Ovary (tissue), 10 donors: ENCODE data around the gene CLEC2A. TPM values are rescaled to one million over a fixed set of nuclear protein-coding genes. Genes with fewer than 3 reads are reported as not detected.
"Not testable (repeated sequence)": the region's sequence is repeated elsewhere in the genome, so short reads cannot be mapped to it uniquely, and the experiment has no call there.

Source experiments
- DNase-seq, 5 donors: peaks; one replicate each; pipeline ENCODE4 v3.0.0-alpha.2; 2019 to 2020
- H3K27ac ChIP-seq, 2 donors: fragments of 200-600 bp; one replicate each; pipeline versions ENCODE4 v1.5.1 to v1.8.0; 2019 to 2022
- H3K27me3 ChIP-seq: fragments of 200-600 bp; one replicate; pipeline ENCODE4 v1.8.0; 2022
- H3K36me3 ChIP-seq: fragments of 200-600 bp; sonication (generic); one replicate; pipeline ENCODE4 v1.5.1; 2019
- H3K4me1 ChIP-seq: one replicate; pipeline ENCODE4 v1.8.1; 2013; ENCODE audit warnings: mild to moderate bottlenecking, moderate library complexity; ENCODE audit not compliant: insufficient read depth
- H3K4me3 ChIP-seq: fragments of 200-600 bp; sonication (generic); one replicate; pipeline ENCODE4 v1.5.1; 2017
- H3K9me3 ChIP-seq, 2 donors: fragments of 200-600 bp in 1 of 2; sonication (generic) in 1 of 2; one replicate each; pipeline versions ENCODE4 v1.5.1 to v1.8.1; 2013 to 2019; ENCODE audit warnings: mild to moderate bottlenecking in 1 of 2, moderate library complexity in 1 of 2
- CTCF ChIP-seq, 3 donors: fragments of 450-650 bp in 2 of 3; fragments of 200-600 bp in 1 of 3; IDR thresholded peaks; one replicate each; pipeline versions ENCODE4 v1.5.1 to v1.8.0; 2016 to 2022; ENCODE audit warnings: antibody characterized with exemption in 3 of 3, mild to moderate bottlenecking in 1 of 3
- EP300 ChIP-seq: sonication (generic); formaldehyde crosslinking; IDR thresholded peaks from one replicate; pipeline ENCODE4 v1.6.1; 2017; ENCODE audit warnings: antibody characterized with exemption
- POLR2A ChIP-seq: fragments of 450-650 bp; IDR thresholded peaks from one replicate; pipeline ENCODE4 v1.6.1; 2017; ENCODE audit warnings: antibody characterized with exemption, mild to moderate bottlenecking, moderate library complexity
- WGBS, 3 donors: extraction: QIAGEN DNeasy Blood & Tissue Kit in 1 of 3; methylation state at CpG; one replicate each; pipeline versions ENCODE4 v1.1.5 to v1.1.7; 2013 to 2017; 5-methylcytosine and 5-hydroxymethylcytosine counted together
- intact Hi-C, 4 donors: fragments of 100-400 bp; cut with DNase I; formaldehyde crosslinking; loops; one replicate each; pipeline versions ENCODE4 v1.11.0 to v1.15.1; 2022 to 2023
- long read RNA-seq, 3 donors: library from polyadenylated mRNA in 2 of 3; unstranded in 2 of 3; transcript quantifications; one replicate each; pipeline ENCODE4 v2.0.0 and lab custom pipeline, GENCODE V29; 2021 to 2026
- polyA plus RNA-seq, 2 donors: library from polyadenylated mRNA; stranded (reverse); fragments of 200-250 nt in 1 of 2; fragments of 350-450 nt in 1 of 2; fragmentation: Illumina TruSeq in 1 of 2; extraction: RNeasy Lipid Tissue Mini Kit (QIAGEN cat#74804) in 1 of 2; gene quantifications; one replicate each; pipeline ENCODE4 v1.2.3, GENCODE V29; 2013 to 2014
- total RNA-seq, 7 donors: library from RNA; depleted of rRNA in 2 of 7; stranded (reverse); fragments of >200 nt in 2 of 7; fragmentation: NEBNext Ultra II Directional in 3 of 7; extraction: Animal tissue kit (Norgen Biotek cat#: 25700) in 3 of 7; gene quantifications; one replicate each; pipeline versions ENCODE4 v1.1.0 to v1.2.4, GENCODE V29; 2016 to 2023
- donor health status: DM: no; HTN: no; CAD: no; lungs with moderate emphysema.
- donor health status: DM: no; HTN: no; CAD: no.
- donor health status: Bipolar disorder and iron deficiency.
- donor health status: DM: yes; HTN: yes; CAD: no.
- donor health status: DM: no; HTN: no; CAD: no.
- donor health status: DM: yes; HTN: yes; CAD: no.

The CLEC2A gene
- total RNA-seq = not detected
- polyA plus RNA-seq = not detected
- long read RNA-seq, donor 1 = 0 reads
- long read RNA-seq, donor 2 = 0 reads
- long read RNA-seq, donor 3 = 0 reads

GRCh38 chr12:9932270-9932669 lies at the start of gene CLEC2A:
TSS of gene CLEC2A (minus strand) at chr12:9932370. CDS start at chr12:9932329, 41 bp downstream.
- H3K27me3 ChIP-seq = no peaks in the 10 kb centered on the region
- no peak within 1 kb of the TSS for H3K4me3 ChIP-seq
- DNase-seq = no peak
- H3K4me1 ChIP-seq = no peaks in the 10 kb centered on the region
- WGBS, 3 donors = 83 to 84% (median 84%) methylated on average over 6 of the region's 6 CpGs
- H3K27ac ChIP-seq = no peak within 1 kb of the TSS
- TF ChIP-seq POLR2A (no peak), CTCF (IDR thresholded peaks at IDR 0.05) (no peak), EP300 (no peak)
- no peaks in the 10 kb centered on the region for H3K9me3 ChIP-seq
- H3K36me3 ChIP-seq = no peaks in the 10 kb centered on the region
- intact Hi-C loops = loop anchor here in 1 of 4 donors (5.0 kb wide), 1 partner anchor 180 kb away; no protein-coding TSS in a partner anchor

GRCh38 chr12:9980126-9980525 lies 48.0 kb upstream of the CLEC2A start:
- no peaks in the 10 kb centered on the region for H3K4me1 ChIP-seq
- H3K9me3 ChIP-seq = no peaks in the 10 kb centered on the region
- no peak for DNase-seq
- TF ChIP-seq EP300 (no peak), POLR2A (no peak), CTCF (IDR thresholded peaks at IDR 0.05) (no peak)
- intact Hi-C loops = no loop called here
- no peaks in the 10 kb centered on the region for H3K36me3 ChIP-seq
- no peak overlapping the region for H3K27ac ChIP-seq
- no peaks in the 10 kb centered on the region for H3K27me3 ChIP-seq
- H3K4me3 ChIP-seq = no peak overlapping the region
- WGBS, 3 donors = 74 to 79% (median 77%) methylated on average over 3 of the region's 3 CpGs

GRCh38 chr12:9977916-9978315 lies 45.7 kb upstream of the CLEC2A start:
- intact Hi-C loops = no loop called here
- no peaks in the 10 kb centered on the region for H3K4me1 ChIP-seq
- no peak overlapping the region for H3K4me3 ChIP-seq
- no peak for TF ChIP-seq EP300
- TF ChIP-seq POLR2A = no peak
- TF ChIP-seq CTCF (IDR thresholded peaks at IDR 0.05) = no peak
- no peak overlapping the region for H3K27ac ChIP-seq
- H3K27me3 ChIP-seq = no peaks in the 10 kb centered on the region
- no peaks in the 10 kb centered on the region for H3K36me3 ChIP-seq
- no peaks in the 10 kb centered on the region for H3K9me3 ChIP-seq
- no peak for DNase-seq

- H3K4me1 ChIP-seq, DNase-seq, H3K27me3 ChIP-seq, intact Hi-C loops, H3K9me3 ChIP-seq, H3K27ac ChIP-seq, H3K4me3 ChIP-seq, H3K36me3 ChIP-seq: not testable (repeated sequence)
- 51 to 55% (median 54%) methylated on average over 5 of the region's 5 CpGs for WGBS, 3 donors
These were observed 44.5 kb upstream of the CLEC2A start for GRCh38 chr12:9976626-9977025.

- Histone ChIP-seq H3K4me3 (no peak overlapping the region), H3K36me3 (no peaks in the 10 kb centered on the region), H3K9me3 (no peaks in the 10 kb centered on the region), H3K27me3 (no peaks in the 10 kb centered on the region), H3K4me1 (no peaks in the 10 kb centered on the region), H3K27ac (no peak overlapping the region)
- WGBS, 3 donors = 81 to 90% (median 86%) methylated on average over 2 of the region's 2 CpGs
- DNase-seq = no peak
- no peak for TF ChIP-seq CTCF (IDR thresholded peaks at IDR 0.05)
- no peak for TF ChIP-seq POLR2A
- no peak for TF ChIP-seq EP300
- intact Hi-C loops = no loop called here
These were observed 43.4 kb upstream of the CLEC2A start for GRCh38 chr12:9975614-9976013.

GRCh38 chr12:9974731-9975130 lies 42.6 kb upstream of the CLEC2A start:
- DNase-seq, H3K36me3 ChIP-seq, H3K4me1 ChIP-seq, intact Hi-C loops, H3K4me3 ChIP-seq, H3K27ac ChIP-seq, H3K9me3 ChIP-seq, H3K27me3 ChIP-seq: not testable (repeated sequence)
- 84 to 94% (median 88%) methylated on average over 2 of the region's 2 CpGs for WGBS, 3 donors
